ENCODE measurements around the gene CLCN5. TPM values are rescaled to one million over a fixed set of nuclear protein-coding genes. Genes with fewer than 3 reads are reported as not detected.

Gene CLCN5
- 10 to 100 TPM in 3 of 6 donors, 1 to 10 TPM in 3; 4.2 to 14.4 (median 10.2) TPM for total RNA-seq

DNA sequence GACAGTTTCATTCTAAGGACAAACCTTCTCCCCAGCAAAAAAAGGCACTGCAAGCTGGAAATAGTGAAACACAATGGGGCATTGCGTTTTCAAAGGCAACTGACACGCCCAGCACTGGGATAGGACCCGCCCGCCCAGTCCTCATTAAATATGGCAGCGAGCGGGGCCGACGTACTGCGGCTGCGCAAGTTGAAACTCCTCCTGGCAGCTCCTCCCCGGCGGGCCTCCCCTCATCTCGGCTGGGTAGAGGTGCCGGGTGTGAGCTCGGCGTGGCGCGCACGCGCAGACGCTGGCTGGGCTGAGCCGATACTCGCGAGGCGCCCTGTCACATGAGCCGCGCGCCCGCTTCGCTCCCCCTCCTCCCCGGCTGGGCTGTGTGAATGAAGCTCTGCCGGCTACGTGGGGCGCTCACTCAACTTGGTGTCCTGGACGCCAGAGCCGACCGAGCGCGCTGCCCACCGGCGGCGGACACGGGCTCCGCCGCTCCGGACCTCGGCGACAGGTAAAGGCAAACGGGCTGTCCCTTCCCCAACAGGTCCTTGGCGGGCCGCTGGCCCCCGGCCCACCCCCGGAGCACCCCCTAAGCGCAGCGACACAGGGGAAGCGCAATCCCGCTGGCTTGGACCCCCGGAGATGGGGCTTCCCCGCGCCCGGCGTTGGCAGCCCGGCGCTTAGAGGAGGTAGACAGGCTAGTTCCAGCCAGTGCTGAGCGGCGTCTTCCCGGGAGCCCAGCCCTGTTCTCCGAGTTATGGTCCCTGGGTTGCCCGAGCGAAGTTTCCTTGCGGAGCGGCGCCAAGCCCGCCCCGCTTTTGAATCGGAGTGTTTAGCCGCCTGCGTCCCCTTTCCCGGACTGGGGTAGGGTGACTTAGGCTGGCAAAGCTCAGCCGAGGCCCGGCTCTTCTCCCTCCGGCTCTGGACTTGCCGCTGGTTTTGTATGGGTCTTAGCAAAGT lies at the start of gene CLCN5:
TSS of gene CLCN5 (plus strand) at position 306 of the 951 bp plus-strand sequence. CDS start 2,703 bp downstream, outside the sequence.
- Histone ChIP-seq H3K4me1 (peaks cover 0 to 7% (median 5%) of the 10 kb centered on the region in 4 donors), H3K36me3 (no peaks in the 10 kb centered on the region), H3K9me3 (no peaks in the 10 kb centered on the region), H3K27me3 (no peaks in the 10 kb centered on the region), H3K27ac (peak within 1 kb of the TSS; percentile 75 to 85 (median 78)), H3K4me3 (peak within 1 kb of the TSS; percentile 54 to 85 (median 66))
- TF ChIP-seq POLR2AphosphoS5 (IDR thresholded peaks at IDR 0.05) = peak in 1 of 2 donors; percentile 65
- TF ChIP-seq EP300 (IDR thresholded peaks at IDR 0.05) = no peak
- peak in 1 of 6 experiments; percentile 28 for TF ChIP-seq CTCF (IDR thresholded peaks at IDR 0.05)
- TF ChIP-seq POLR2A (IDR thresholded peaks at IDR 0.05) = peak in 3 of 4 donors; percentile 37 to 64 (median 55)
- DNase-seq (peak; percentile 96 to 99), ATAC-seq (ENCODE audit: low FRiP score in 2 of 2) (peak; percentile 96 to 99)
- WGBS, 2 donors = 0 to 53% methylated on average over 1 to 35 of the region's 83 CpGs

DNA sequence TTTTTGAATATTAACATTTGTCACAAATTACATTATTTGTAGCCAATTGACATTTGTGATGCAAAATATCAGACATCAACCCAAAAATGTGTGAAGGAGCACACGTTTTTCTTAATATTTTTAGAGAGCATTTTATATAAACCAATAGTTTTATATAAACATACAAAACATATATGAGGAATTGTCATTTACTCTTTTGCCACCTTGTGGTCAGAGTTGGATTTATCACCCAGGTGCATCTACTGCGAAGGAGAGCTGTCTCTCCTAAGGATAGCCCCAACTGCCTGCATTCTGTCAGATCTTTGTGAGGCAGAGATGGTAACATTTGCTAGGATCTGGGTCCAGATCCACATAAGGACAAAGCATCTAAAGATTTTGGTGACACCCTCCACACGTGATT lies 45.6 kb upstream of the CLCN5 start:
- H3K4me3 ChIP-seq = no peak overlapping the region
- H3K9me3 ChIP-seq = no peaks in the 10 kb centered on the region
- TF ChIP-seq POLR2AphosphoS5 (IDR thresholded peaks at IDR 0.05) (no peak), CTCF (IDR thresholded peaks at IDR 0.05) (peak in 3 of 6 experiments; percentile 48 to 63 (median 50)), POLR2A (IDR thresholded peaks at IDR 0.05) (no peak)
- no peaks in the 10 kb centered on the region for H3K36me3 ChIP-seq
- H3K4me1 ChIP-seq = peaks cover 7 to 26% (median 11%) of the 10 kb centered on the region in 4 donors
- DNase-seq = no peak
- no peak for ATAC-seq (ENCODE audit: low FRiP score in 2 of 2)
- no peaks in the 10 kb centered on the region for H3K27me3 ChIP-seq
- 0 to 6% methylated on average over 3 of the region's 3 CpGs for WGBS, 2 donors
- H3K27ac ChIP-seq = peak overlapping the region in 1 of 4 donors; percentile 85

- TF ChIP-seq POLR2A (IDR thresholded peaks at IDR 0.05) = no peak
- no peak for TF ChIP-seq POLR2AphosphoS5 (IDR thresholded peaks at IDR 0.05)
- no peak for TF ChIP-seq CTCF (IDR thresholded peaks at IDR 0.05)
- TF ChIP-seq EP300 (IDR thresholded peaks at IDR 0.05) = no peak
- Histone ChIP-seq H3K27me3 (no peaks in the 10 kb centered on the region), H3K4me3 (no peak overlapping the region), H3K9me3 (no peaks in the 10 kb centered on the region), H3K27ac (peak overlapping the region; percentile 82 to 87 (median 84)), H3K4me1 (peaks cover 7 to 26% (median 11%) of the 10 kb centered on the region in 4 donors), H3K36me3 (no peaks in the 10 kb centered on the region)
- ATAC-seq (ENCODE audit: low FRiP score in 2 of 2) = no peak
- DNase-seq = peak in 1 of 2 donors; percentile 35
- 37 to 62% methylated on average over 2 to 5 of the region's 5 CpGs for WGBS, 2 donors
These were observed 44.8 kb upstream of the CLCN5 start for GRCh38 chrX:49877397-49878101.

DNA sequence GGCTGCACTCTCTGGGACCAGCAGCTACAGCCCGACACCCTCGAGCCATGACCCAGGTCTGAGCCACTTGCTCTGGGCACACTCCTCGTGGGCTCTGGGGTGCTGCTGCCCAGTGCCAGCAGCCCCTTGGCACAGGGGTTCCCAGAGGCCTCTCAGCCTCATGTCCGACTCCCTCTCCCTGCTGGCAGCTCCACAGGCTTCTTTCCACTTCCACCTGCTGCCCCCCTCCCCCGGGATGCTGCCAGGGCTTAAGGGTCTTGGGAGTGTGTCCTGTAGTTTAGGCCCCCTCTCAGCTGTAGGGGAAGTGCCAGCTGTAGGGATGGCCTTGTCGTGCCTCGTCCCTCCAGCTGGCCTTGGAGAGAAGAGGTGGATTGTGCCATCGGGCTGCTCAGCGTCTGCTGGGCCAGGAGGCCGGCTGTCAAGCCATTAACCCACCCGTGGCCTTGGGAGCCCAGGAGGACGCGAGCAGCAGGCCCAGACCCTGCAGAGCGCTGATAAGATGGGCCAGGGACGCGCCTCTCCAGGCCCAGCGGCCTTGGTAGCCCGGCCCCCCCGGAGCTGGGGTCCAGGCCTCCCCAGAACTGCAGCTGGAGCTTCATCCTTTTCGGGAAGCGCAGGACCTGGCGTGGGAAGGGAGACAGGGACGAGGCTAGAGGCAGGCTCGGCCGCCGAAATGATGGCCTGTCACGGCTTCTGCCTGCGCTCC lies 44.1 kb upstream of the CLCN5 start:
- WGBS, 2 donors = 63% methylated on average over 28 of the region's 28 CpGs; no CpG with 5 or more reads in 1 of the 2 donors
- Histone ChIP-seq H3K4me3 (peak overlapping the region in 3 of 4 donors; percentile 65 to 76 (median 68)), H3K36me3 (no peaks in the 10 kb centered on the region), H3K27ac (peak overlapping the region; percentile 82 to 87 (median 84)), H3K4me1 (peaks cover 7 to 26% (median 11%) of the 10 kb centered on the region in 4 donors), H3K27me3 (no peaks in the 10 kb centered on the region), H3K9me3 (no peaks in the 10 kb centered on the region)
- DNase-seq = no peak
- TF ChIP-seq POLR2A (IDR thresholded peaks at IDR 0.05) = no peak
- ATAC-seq (ENCODE audit: low FRiP score in 2 of 2) = peak in 1 of 2 donors; percentile 38
